ENCODE data around the gene TFCP2L1.

GRCh38 chr2:121170577-121170976, 114.4 kb downstream of the TFCP2L1 start:
- TF ChIP-seq CTCF (conservative IDR thresholded peaks at IDR 0.05) (no peak), ZFX (IDR thresholded peaks at IDR 0.05) (no peak)

Data from C4-2B (cell line).